D721Med (cell line): Measurements from ENCODE around the gene ZNRF3.
A peak's percentile ranks its signal among the peaks of the same experiment; 100 is the strongest.
"Not testable (repeated sequence)": the region's sequence is repeated elsewhere in the genome, so short reads cannot be mapped to it uniquely, and the experiment has no call there.

Source experiments
- DNase-seq: peaks from one replicate; pipeline ENCODE4 v3.0.0; 2011; ENCODE audit warnings: low spot score; ENCODE audit not compliant: insufficient read length
- FAIRE-seq: peaks from 2 replicates; lab custom pipeline; 2011; peaks lifted over from hg19 to GRCh38; lab: Jason Lieb, UNC
- TF ChIP-seq, protein P1 (sequence below): IDR thresholded peaks from 2 replicates; pipeline ENCODE4 v1.5.1; 2012; ENCODE audit warnings: mild to moderate bottlenecking, control low read depth; ENCODE audit not compliant: insufficient read depth; ENCODE audit errors: missing control alignments

Gene ZNRF3

DNA sequence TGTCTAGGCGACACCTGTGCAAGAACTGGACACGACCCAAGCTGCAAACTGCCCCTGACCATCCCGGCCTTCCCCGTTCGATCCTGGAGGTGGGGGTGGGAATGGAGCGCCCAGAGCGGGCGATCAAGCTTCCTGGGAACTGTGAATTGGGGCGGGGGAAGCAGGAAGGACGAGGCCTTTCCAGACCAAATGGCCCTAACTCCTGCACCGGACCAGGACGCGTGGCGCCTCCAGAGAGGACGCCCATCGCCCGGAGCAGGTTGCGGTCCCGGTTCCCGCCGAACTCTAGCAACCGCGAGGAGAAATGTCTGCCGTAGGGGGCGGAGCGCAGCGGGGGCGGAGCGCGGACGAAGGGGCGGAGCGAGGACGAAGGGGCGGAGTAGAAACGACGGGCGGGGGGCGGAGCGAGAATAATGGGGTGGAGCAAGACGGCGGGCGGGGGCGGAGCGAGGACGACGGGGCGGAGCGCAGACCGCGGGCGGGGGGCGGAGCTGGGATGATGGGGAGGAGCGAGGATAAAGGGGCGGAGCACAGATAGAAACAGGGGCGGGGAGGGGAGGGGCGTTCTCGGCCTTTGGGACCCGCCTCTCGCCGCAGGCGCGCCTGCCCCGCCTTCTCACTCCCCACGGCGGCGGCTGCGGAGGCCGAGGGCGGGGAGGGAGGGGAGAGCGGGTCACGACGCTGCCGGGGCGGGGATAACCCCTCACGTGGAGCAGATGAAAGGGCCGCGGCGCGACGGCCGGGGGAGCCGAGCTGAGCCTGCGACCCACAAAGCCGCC, at the start of gene ZNRF3:
Gene ZNRF3 (plus strand): TSS at position 695 of the 779 bp plus-strand sequence. CDS start 195 bp downstream, outside the sequence.
- no peak for FAIRE-seq
- TF ChIP-seq, protein P1, sequence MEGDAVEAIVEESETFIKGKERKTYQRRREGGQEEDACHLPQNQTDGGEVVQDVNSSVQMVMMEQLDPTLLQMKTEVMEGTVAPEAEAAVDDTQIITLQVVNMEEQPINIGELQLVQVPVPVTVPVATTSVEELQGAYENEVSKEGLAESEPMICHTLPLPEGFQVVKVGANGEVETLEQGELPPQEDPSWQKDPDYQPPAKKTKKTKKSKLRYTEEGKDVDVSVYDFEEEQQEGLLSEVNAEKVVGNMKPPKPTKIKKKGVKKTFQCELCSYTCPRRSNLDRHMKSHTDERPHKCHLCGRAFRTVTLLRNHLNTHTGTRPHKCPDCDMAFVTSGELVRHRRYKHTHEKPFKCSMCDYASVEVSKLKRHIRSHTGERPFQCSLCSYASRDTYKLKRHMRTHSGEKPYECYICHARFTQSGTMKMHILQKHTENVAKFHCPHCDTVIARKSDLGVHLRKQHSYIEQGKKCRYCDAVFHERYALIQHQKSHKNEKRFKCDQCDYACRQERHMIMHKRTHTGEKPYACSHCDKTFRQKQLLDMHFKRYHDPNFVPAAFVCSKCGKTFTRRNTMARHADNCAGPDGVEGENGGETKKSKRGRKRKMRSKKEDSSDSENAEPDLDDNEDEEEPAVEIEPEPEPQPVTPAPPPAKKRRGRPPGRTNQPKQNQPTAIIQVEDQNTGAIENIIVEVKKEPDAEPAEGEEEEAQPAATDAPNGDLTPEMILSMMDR = no peak
- peak; percentile 27 for DNase-seq

DNA sequence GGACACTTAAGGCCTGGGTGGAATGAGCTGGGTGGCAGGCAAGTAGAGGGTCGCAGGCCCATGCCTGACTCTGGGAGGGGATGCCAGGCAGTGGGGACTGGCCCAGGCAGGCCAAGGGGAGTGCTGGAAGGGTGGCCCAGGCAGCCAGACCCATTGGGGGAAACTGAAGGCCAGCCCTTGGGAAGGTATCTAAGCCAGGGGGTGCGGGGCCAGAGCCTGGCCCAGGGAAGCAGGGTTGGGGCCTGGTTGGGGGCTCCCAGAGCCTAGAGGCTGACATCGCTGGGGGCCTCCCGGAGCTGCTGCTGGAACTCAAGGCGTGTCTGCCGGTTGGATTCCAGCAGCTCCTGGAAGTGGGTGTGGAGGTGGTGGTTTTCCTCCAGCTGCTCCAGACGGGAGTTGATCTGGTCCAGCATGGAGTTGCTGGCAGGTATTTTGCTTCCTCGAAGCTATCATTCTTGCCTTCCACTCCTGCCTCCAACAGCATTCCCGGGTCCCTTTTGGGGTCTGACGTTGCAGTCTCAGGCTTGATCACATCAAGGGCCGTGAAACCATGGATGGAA, 47.7 kb upstream of the ZNRF3 start:
- FAIRE-seq (no peak), DNase-seq (no peak)
- TF ChIP-seq, protein P1 = no peak

DNA sequence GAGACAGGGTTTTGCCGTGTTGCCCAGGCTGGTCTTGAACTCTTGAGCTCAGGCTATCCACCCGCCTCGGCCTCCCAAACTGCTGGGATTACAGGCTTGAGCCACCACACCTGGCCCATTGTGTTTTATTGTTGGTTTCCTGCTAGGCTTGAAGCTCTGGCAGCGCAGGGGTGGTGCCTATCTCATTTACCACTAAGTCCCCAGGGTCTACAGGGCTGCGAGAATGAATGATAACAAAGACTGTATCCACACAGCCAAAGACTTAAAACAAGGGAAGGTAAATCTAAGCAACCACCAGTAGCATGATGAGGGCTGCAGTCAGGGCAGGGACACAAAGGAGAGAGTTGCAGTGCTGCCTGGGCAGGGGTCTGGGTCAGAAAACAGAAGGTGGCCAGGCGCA, 45.7 kb upstream of the ZNRF3 start:
- DNase-seq (no peak), FAIRE-seq (no peak)
- TF ChIP-seq, protein P1 = no peak

DNA sequence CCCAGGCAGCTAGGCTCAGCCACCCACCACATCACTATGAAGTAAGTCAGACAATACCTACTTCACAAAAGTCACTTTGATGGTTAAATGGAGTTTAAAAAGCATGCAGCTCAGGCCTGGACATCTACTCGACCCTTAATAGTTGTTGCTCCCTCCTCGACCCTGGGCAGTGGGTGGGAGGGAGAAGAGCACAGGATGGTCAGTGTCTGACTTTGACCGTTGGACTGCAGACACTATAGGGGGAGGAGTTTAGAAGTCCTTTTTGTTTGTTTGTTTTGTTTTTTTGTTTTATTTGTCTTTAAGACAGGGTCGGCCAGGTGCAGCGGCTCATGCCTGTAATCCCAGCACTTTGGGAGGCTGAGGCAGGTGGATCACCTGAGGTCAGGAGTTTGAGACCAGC, 44.4 kb upstream of the ZNRF3 start:
- no peak for DNase-seq
- FAIRE-seq = no peak
- TF ChIP-seq, protein P1 = no peak

DNA sequence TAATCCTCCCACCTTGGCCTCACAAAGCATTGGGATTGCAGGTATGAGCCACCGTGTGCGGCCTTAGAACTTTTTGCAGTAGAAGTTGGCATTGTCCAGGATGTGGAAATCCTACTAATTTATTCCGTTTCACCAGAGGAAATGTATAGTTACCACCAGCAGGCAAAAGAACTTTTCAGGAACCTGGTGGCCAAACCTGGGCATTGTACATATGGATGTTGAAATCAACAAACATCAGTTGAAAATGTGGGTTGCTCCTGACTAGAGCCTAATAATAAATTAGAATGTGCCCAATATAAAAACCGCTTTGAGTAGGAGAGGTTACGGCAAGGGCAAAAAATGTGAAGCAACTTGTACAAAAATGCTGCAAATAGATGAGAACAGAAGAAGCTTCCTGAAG, 42.3 kb upstream of the ZNRF3 start:
- no peak for DNase-seq
- TF ChIP-seq, protein P1 = no peak
- FAIRE-seq = no peak

DNA sequence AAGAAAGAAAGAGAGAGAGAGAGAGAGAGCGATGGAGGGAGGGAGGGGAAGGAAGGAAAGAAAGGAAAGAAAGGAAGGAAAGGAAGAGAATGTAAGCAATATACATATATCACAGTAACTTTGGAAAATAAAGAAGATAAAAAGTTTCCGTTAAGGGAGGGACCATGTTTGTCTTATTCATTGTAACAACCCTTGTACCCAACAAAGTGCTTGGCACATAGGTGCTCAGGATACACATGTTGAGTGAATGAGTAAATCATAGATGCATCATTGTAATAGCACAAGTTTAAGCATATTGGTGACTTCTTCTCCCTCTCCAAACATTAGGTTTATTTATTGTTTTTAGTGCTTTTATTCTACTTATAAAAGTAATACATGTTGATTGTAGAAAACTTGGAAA, 39.7 kb upstream of the ZNRF3 start:
- TF ChIP-seq, protein P1 = no peak
- FAIRE-seq (no peak), DNase-seq (no peak)

DNA sequence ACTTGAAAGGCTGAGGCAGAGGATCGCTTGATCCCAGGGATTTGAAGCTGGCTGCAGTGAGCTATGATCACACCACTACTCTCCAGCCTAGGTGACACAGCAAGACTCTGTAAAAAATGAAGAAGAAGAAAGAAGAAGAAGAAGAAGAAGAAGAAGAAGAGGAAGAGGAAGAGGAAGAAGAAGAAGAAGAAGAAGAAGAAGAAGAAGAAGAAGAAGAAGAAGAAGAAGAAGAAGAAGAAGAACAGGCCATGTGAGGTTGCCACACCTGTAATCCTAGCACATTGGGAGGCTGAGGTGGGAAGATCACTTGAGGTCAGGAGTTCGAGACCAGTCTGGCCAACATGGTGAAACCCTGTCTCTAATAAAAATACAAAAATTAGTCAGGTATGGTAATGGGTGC, 39.1 kb upstream of the ZNRF3 start:
- not testable (repeated sequence) for DNase-seq, FAIRE-seq
